ENCODE measurements around the gene DEDD2. TPM values are rescaled to one million over a fixed set of nuclear protein-coding genes. Genes with fewer than 3 reads are reported as not detected.
A peak's percentile ranks its signal among the peaks of the same experiment; 100 is the strongest.

The DEDD2 gene
- total RNA-seq, 1 donor from 2014 or later, result 20.0 TPM

GRCh38 chr19:42229855-42230351 lies 12.4 kb upstream of the DEDD2 start:
- FAIRE-seq (no peak), DNase-seq (ENCODE audit: low spot score in 2 of 2) (no peak)

- FAIRE-seq (no peak), DNase-seq (ENCODE audit: low spot score in 2 of 2) (no peak)
Observed at GRCh38 chr19:42229301-42229854, 11.9 kb upstream of the DEDD2 start.

GRCh38 chr19:42228641-42229040 lies 11.2 kb upstream of the DEDD2 start:
- FAIRE-seq, result no peak
- DNase-seq (ENCODE audit: low spot score in 2 of 2), result no peak

DNA sequence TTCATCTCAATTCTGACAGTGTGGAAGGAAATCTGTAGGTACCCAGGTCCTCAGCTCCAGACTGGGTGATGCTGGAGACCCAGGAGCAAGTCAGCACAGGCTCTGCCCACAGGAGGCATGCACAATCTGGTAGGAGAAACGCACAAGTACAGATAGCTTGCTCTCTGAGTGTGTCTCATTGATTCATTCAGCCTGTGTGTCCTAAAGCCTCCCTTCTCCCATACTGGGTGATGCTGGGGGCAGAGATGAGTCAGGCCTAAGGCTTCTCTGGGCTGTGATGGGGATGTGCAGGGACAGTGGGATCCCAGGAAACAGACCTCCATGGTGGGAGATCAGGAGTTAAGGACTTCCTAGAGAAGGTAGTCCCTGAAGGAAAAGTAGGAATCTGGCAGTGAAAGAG lies 9.4 kb upstream of the DEDD2 start:
- no peak for FAIRE-seq
- no peak for DNase-seq (ENCODE audit: low spot score in 2 of 2)

GRCh38 chr19:42225718-42226292 lies 8.3 kb upstream of the DEDD2 start:
- FAIRE-seq (no peak), DNase-seq (ENCODE audit: low spot score in 2 of 2) (no peak)

DNA sequence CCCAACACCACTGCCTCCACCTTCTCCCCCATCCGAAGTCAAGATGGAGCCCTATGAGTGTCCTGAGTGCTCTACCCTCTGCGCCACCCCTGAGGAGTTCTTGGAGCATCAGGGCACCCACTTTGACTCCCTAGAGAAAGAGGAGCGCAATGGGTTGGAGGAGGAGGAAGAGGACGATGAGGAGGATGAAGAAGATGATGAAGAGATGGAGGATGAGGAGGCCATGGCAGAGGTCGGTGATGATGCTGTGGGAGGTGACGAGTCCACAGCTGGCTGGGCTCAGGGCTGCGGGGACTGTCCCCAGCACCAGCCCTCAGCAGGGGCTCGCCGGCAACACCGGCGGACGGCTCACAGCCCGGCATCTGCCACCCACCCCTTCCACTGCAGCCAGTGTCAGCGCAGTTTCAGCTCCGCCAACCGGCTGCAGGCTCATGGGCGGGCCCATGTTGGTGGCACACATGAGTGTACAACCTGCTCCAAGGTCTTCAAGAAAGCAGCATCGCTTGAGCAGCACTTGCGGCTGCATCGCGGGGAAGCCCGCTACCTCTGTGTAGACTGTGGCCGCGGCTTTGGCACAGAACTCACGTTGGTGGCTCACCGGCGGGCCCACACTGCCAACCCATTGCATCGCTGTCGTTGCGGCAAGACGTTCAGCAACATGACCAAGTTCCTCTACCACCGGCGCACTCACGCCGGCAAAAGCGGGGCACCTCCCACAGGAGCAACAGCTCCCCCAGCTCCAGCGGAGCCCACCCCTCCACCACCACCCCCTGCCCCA lies 7.7 kb upstream of the DEDD2 start:
- FAIRE-seq (no peak), DNase-seq (ENCODE audit: low spot score in 2 of 2) (no peak)

DNA sequence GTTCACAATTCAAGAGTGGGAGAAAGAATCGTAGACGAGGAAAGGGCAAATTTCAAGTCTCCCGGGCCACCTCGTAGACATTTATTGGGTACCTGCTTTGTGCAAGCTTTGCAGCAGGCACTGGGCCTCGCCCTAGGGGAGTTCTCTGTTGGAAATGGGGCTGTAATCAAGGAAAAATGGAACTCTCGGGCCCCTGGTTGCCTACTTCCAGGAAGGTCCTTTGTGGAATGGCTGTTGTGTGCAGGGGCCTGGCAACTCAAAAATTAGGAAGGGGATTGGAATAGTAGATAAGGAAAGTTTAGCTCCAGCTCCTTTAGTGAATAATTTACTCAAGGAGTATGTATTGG lies 3.2 kb upstream of the DEDD2 start:
- no peak for DNase-seq (ENCODE audit: low spot score in 2 of 2)
- FAIRE-seq, result no peak

GRCh38 chr19:42219812-42220750 lies 2.6 kb upstream of the DEDD2 start, which contains the start of gene ZNF526:
TSS of gene ZNF526 (plus strand) at chr19:42220312. CDS start at chr19:42224404, 4,092 bp downstream.
- FAIRE-seq (no peak), DNase-seq (ENCODE audit: low spot score in 2 of 2) (peak; percentile 98 to 99)

GRCh38 chr19:42216653-42217519 lies 591 bp downstream of the DEDD2 start:
- no peak for FAIRE-seq
- DNase-seq (ENCODE audit: low spot score in 2 of 2), result peak; percentile 61 to 62

GRCh38 chr19:42214810-42215485 lies 2.5 kb downstream of the DEDD2 start:
- FAIRE-seq (no peak), DNase-seq (ENCODE audit: low spot score in 2 of 2) (no peak)

DNA sequence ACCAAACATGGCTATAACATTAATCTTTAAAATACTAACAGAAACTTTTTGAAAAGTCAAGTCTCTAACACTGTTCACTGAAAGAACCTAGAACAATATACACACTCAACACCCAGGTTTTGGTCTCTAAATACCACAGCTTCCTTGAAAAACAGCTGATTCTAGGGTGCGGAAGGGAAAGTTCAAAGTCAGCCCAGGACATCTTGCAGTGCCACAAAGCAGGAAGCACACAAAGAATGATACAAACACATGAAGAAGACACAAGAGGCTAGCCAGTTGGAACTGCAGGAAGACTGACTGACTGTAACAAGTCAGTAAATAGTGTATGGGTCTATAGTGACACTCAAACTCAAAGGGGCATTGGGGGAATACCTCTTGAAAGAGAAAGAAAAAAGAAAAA lies 4.6 kb downstream of the DEDD2 start:
- DNase-seq (ENCODE audit: low spot score in 2 of 2) (no peak), FAIRE-seq (no peak)

DNA sequence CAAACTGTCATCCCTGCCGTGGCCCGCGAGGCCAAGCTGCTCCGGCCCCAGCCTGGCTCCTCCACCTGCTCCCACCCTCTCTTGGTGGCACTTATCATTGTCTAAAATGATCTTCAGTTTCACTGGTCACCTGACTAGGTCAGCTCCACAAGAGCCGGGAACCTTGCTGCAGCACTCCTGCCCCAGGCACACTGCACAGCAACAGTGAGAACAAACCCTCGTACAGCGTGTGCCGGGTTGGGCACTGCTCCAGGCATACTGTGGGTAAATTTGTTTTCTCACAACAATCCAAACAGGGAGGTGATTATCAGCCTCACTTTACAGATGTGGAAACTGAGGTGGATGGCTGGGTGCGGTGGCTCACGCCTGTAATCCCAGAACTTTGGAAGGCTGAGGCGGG lies 8.9 kb downstream of the DEDD2 start:
- FAIRE-seq (no peak), DNase-seq (ENCODE audit: low spot score in 2 of 2) (no peak)

DNA sequence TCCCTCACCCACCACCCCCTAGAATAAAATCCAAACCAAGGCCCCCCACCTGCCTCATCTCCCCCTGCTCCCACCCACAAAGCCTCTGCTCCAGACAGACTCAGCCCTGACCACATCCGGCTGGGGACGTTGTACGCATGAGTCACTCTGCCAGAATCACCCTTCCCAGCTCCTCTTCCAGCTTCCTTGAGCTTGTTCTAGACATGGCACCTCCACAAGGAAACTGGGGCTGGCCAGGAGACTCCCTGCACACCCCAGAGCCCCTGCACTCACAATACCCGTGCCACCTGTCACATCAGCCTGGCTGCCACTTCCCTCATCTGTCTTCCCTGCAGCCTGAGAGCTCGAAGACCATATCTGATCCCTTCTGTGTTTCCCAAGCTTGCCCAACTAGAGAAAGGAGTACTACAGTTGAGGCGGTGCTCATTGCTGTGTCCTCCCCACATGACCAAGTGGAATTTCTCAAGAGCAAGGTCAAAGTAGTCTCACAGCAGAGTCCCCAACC lies 9.7 kb downstream of the DEDD2 start:
- FAIRE-seq (no peak), DNase-seq (ENCODE audit: low spot score in 2 of 2) (no peak)

- peak in 1 of 2 donors; percentile 54 for DNase-seq (ENCODE audit: low spot score in 2 of 2)
- no peak for FAIRE-seq
Observed at GRCh38 chr19:42206871-42207755, 10.4 kb downstream of the DEDD2 start.

GRCh38 chr19:42204664-42205063 lies 12.8 kb downstream of the DEDD2 start:
- FAIRE-seq, result no peak

DNA sequence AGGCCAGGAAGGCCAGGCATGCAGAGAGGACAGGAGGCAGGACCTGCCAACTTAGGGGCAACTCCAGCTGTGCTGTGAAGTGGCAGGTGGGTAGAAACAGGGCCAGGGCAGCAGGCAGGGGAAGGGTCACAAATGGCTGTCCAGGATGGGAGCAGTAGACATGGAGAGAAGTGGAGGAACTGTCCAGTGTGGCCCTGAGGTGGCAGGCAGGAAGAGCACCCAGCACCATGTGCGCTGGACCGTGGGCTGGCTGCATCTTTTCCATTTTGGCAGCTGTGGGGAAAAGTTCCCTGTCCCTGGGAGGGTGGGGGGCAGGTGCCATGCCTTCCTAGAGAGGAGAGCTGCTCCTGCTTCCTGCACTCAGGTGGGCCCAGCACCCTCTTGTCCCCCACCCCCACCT lies 13.8 kb downstream of the DEDD2 start:
- FAIRE-seq, result no peak
- DNase-seq (ENCODE audit: low spot score in 2 of 2), result no peak

More at GRCh38 chr19:42204664-42205063, 12.8 kb downstream of the DEDD2 start:
- no peak for DNase-seq (ENCODE audit: low spot score in 2 of 2)

DNA sequence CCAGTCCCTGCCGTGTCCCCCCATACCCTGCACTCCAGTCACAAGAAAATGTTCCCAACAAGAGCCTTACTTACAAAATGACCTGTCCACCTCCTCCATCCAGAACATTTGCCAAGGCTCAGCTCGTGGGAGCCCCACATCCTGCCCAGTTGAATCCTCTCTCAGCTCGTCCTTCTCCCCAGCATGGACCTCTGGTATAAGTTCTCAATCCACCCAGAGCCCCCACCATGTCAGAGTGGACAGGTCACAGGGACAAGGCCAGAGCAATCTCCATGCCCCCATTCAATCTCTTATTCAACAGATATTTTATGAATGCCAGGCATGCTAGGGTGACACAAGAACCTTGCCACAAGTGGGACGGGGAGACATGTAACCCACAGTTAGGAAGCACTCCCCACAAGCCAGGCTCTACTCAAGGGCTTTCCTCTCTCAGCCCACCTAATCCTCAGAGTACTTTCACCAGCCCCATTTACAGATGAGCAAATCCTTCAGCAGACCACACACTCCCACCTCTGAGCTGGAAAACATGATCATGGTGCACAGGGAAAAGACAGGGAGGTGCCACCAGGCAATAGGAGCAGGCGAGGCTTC lies 15.1 kb downstream of the DEDD2 start:
- FAIRE-seq (no peak), DNase-seq (ENCODE audit: low spot score in 2 of 2) (no peak)
